K562 (cell line): ENCODE results near the gene KRTAP4-7. TPM values are rescaled to one million over a fixed set of nuclear protein-coding genes. Genes with fewer than 3 reads are reported as not detected.

ENCODE experiments used
- ATF6 ChIP-seq: sonication (generic); formaldehyde crosslinking; IDR thresholded peaks from 2 replicates; pipeline ENCODE4 v1.4.0; 2020; ENCODE audit warnings: mild to moderate bottlenecking, missing genetic modification reagents
- CC2D1A ChIP-seq: fragments of 450-650 bp; IDR thresholded peaks from 2 replicates; pipeline ENCODE4 v1.6.1; 2017; ENCODE audit warnings: mild to moderate bottlenecking
- CCNT2 ChIP-seq: IDR thresholded peaks from 2 replicates; pipeline ENCODE4 v1.6.1; 2011; ENCODE audit warnings: borderline replicate concordance, low read depth, mild to moderate bottlenecking, moderate library complexity, mixed read lengths, low read length; ENCODE audit not compliant: insufficient read length; ENCODE audit errors: extremely low read depth
- CHD2 ChIP-seq: IDR thresholded peaks from 2 replicates; pipeline ENCODE4 v1.6.1; 2011; ENCODE audit warnings: low read depth, low read length
- CREB3L1 ChIP-seq: fragments of 450-650 bp; IDR thresholded peaks from 2 replicates; pipeline ENCODE4 v1.6.1; 2014; ENCODE audit warnings: low read depth, mild to moderate bottlenecking, moderate library complexity, borderline replicate concordance
- E2F6 ChIP-seq, 2 experiments: IDR thresholded peaks; 2 replicates each; pipeline ENCODE4 v1.6.1; 2011; ENCODE audit warnings: borderline replicate concordance in 1 of 2, control low read depth in 1 of 2, low read depth in 1 of 2, low read length in 1 of 2, mild to moderate bottlenecking in 1 of 2, mixed read lengths in 1 of 2, moderate library complexity in 1 of 2; ENCODE audit not compliant: insufficient read depth in 1 of 2, insufficient read length in 1 of 2, poor library complexity in 1 of 2, severe bottlenecking in 1 of 2; ENCODE audit errors: extremely low read depth in 1 of 2
- ESRRA ChIP-seq: fragments of 450-650 bp; IDR thresholded peaks from 2 replicates; pipeline ENCODE4 v1.6.1; 2014; ENCODE audit warnings: low read depth, mild to moderate bottlenecking, moderate library complexity, borderline replicate concordance
- EWSR1 ChIP-seq: fragments of 450-650 bp; IDR thresholded peaks from 2 replicates; pipeline ENCODE4 v1.6.1; 2018; ENCODE audit warnings: borderline replicate concordance, mild to moderate bottlenecking, low read depth, moderate library complexity; ENCODE audit not compliant: partially characterized antibody
- GABPA ChIP-seq: fragments of 200-800 bp; sonication (Bioruptor generic); conservative IDR thresholded peaks from 2 replicates; pipeline ENCODE4 v1.6.1; 2016; ENCODE audit warnings: low read depth, missing genetic modification characterization, missing compliant biosample characterization
- HSF4 ChIP-seq: fragments of 250-450 bp; sonication (Bioruptor Pico); IDR thresholded peaks from 2 replicates; pipeline ENCODE4 v2.1.2; 2022; ENCODE audit warnings: mild to moderate bottlenecking, moderate library complexity, borderline replicate concordance
- JUNB ChIP-seq: fragments of 450-650 bp; formaldehyde crosslinking; conservative IDR thresholded peaks from 2 replicates; pipeline ENCODE4 v1.4.0; 2020; ENCODE audit warnings: mild to moderate bottlenecking
- LEF1 ChIP-seq: fragments of 450-650 bp; IDR thresholded peaks from 2 replicates; pipeline ENCODE4 v1.6.1; 2016; ENCODE audit warnings: mild to moderate bottlenecking
- MCM3 ChIP-seq: fragments of 450-650 bp; IDR thresholded peaks from 2 replicates; pipeline ENCODE4 v1.6.1; 2016
- NFXL1 ChIP-seq: fragments of 450-650 bp; formaldehyde crosslinking; IDR thresholded peaks from 2 replicates; pipeline ENCODE4 v1.4.0; 2021; ENCODE audit warnings: mild to moderate bottlenecking
- PHF20 ChIP-seq: fragments of 450-650 bp; IDR thresholded peaks from 2 replicates; pipeline ENCODE4 v1.6.1; 2018; ENCODE audit not compliant: partially characterized antibody
- POLR2AphosphoS5 ChIP-seq: IDR thresholded peaks from 2 replicates; pipeline ENCODE4 v1.6.1; 2011; ENCODE audit warnings: mild to moderate bottlenecking, low read depth, low read length, moderate library complexity; ENCODE audit not compliant: control insufficient read depth, insufficient read depth
- SOX6 ChIP-seq: fragments of 450-650 bp; IDR thresholded peaks from 2 replicates; pipeline ENCODE4 v1.6.1; 2014; ENCODE audit warnings: mild to moderate bottlenecking
- TFAM ChIP-seq: fragments of 250-450 bp; sonication (Bioruptor Pico); conservative IDR thresholded peaks from 2 replicates; pipeline ENCODE4 v1.5.0; 2021; ENCODE audit warnings: mild to moderate bottlenecking, moderate library complexity
- ZBTB1 ChIP-seq: sonication (generic); formaldehyde crosslinking; IDR thresholded peaks from 2 replicates; pipeline ENCODE4 v1.8.1; 2023; ENCODE audit warnings: missing genetic modification reagents, low read depth, mild to moderate bottlenecking, borderline replicate concordance
- ZNF143 ChIP-seq: sonication (generic); formaldehyde crosslinking; IDR thresholded peaks from 2 replicates; pipeline ENCODE4 v1.9.0; 2022; ENCODE audit warnings: mild to moderate bottlenecking, missing genetic modification reagents
- ZNF184 ChIP-seq: sonication (generic); formaldehyde crosslinking; IDR thresholded peaks from 2 replicates; pipeline ENCODE4 v1.5.0; 2020; ENCODE audit warnings: missing genetic modification reagents
- ZNF586 ChIP-seq: fragments of 450-650 bp; formaldehyde crosslinking; conservative IDR thresholded peaks from 2 replicates; pipeline ENCODE4 v1.4.0; 2020; ENCODE audit warnings: mild to moderate bottlenecking, moderate library complexity
- ZNF76 ChIP-seq: fragments of 250-450 bp; sonication (Bioruptor Pico); IDR thresholded peaks from 2 replicates; pipeline ENCODE4 v1.4.0; 2020; ENCODE audit warnings: mild to moderate bottlenecking, moderate library complexity, borderline replicate concordance
- polyA plus RNA-seq, 8 experiments: library from polyadenylated mRNA; depleted of rRNA in 4 of 8; stranded (reverse) in 5 of 8; unstranded in 3 of 8; fragments of >200 nt; fragmentation: Nextera tagmentation in 2 of 8; fragmentation: Illumina TruSeq in 1 of 8; extraction: Ambion mirVana in 2 of 8; extraction: Trizol in 1 of 8; gene quantifications; 2 replicates each; pipeline versions ENCODE4 v1.2.1 to v1.2.3, GENCODE V29; 2011 to 2014; ENCODE audit warnings: inconsistent platforms in 1 of 8, missing spikeins in 1 of 8
- total RNA-seq, 7 experiments: library from RNA; depleted of rRNA in 6 of 7; stranded (reverse); fragments of >200 nt in 6 of 7; fragmentation: Illumina TruSeq in 2 of 7; extraction: Trizol in 2 of 7; gene quantifications; 2 replicates each; pipeline versions ENCODE4 v1.2.1 to v1.2.3, GENCODE V29; 2011 to 2021; ENCODE audit warnings: low replicate concordance in 1 of 7

KRTAP4-7 gene
- total and polyA plus RNA-seq, 9 of the 15 experiments (the other 6 are each of a cell fraction or from before 2014, with no cell fraction given): not detected

- TF ChIP-seq CREB3L1 (no peak), SOX6 (0 out of 2 replicates have a peak, but pooled peaks have one; percentile 52), E2F6 (IDR thresholded peaks at IDR 0.05; ENCODE audit: borderline replicate concordance in 1 of 2, extremely low read depth in 1 of 2, insufficient read depth in 1 of 2, insufficient read length in 1 of 2, low read depth in 1 of 2, low read length in 1 of 2, poor library complexity in 1 of 2, severe bottlenecking in 1 of 2) (no peak), ZNF143 (CRISPR knock-in tag) (no peak), POLR2AphosphoS5 (no peak), JUNB (CRISPR knock-in tag) (peak; percentile 89), MCM3 (no peak), HSF4 (no peak), NFXL1 (CRISPR knock-in tag) (no peak; the same call in 1 of the 2 replicates), ZBTB1 (no peak), EWSR1 (no peak), CC2D1A (no peak), LEF1 (peak; percentile 47; the same call in 1 of the 2 replicates), ZNF586 (CRISPR knock-in tag) (no peak), PHF20 (no peak), CCNT2 (no peak), ATF6 (CRISPR knock-in tag) (no peak), ZNF184 (CRISPR knock-in tag) (no peak), ZNF76 (no peak), TFAM (CRISPR knock-in tag) (no peak), CHD2 (no peak), GABPA (tag) (no peak), ESRRA (peak; percentile 93; the same call in 1 of the 2 replicates)
Measured at GRCh38 chr17:41065829-41066624, 17.9 kb upstream of the KRTAP4-7 start, which contains the start of gene KRTAP2-4 (continued).
